T-helper 2 cell treated with Interferon-gamma antibody and Interleukin-4, amounts not matched to agents 5 μg/mL and 100 μg/mL, for 36 hours (primary cell): Measurements from ENCODE around the gene GPC6.

Experiments used
- DNase-seq: peaks from one replicate; pipeline ENCODE4 v3.0.0; 2021; ENCODE audit warnings: low spot score
- H3K27ac Mint-ChIP-seq: one replicate; pipeline ENCODE4 v1.8.0; 2021; ENCODE audit warnings: mild to moderate bottlenecking, mixed read lengths
- H3K27me3 Mint-ChIP-seq: one replicate; pipeline ENCODE4 v1.8.0; 2021; ENCODE audit warnings: low read depth, mixed read lengths
- H3K36me3 Mint-ChIP-seq: one replicate; pipeline ENCODE4 v1.8.0; 2021; ENCODE audit warnings: low read depth, mixed read lengths
- H3K4me1 Mint-ChIP-seq: one replicate; pipeline ENCODE4 v1.8.0; 2021; ENCODE audit warnings: low read depth, mixed read lengths
- H3K4me3 Mint-ChIP-seq: one replicate; pipeline ENCODE4 v1.8.0; 2022; ENCODE audit warnings: mild to moderate bottlenecking, moderate library complexity, mixed read lengths
- H3K9me3 Mint-ChIP-seq: one replicate; pipeline ENCODE4 v1.8.0; 2021; ENCODE audit warnings: mixed read lengths

GPC6 gene

DNA sequence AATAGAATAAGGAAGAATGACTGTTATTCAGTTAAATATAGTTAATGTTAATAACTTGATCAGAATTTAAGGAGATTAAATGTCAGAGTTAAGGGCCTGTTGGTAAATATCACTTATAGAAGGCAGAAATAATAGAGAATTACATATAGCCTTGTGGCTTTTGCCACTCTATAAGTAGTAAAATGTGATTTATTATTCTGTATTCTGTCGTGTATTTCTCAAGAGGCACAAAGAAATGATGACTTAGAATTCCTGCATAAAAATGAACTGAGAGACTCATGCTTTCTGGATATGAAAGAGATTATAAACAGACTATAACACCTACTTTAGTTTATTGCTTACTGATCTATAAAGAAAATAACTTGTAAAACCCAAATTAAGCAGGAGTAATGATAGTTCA, 40.1 kb downstream of the GPC6 start:
- Mint-ChIP-seq H3K4me1 (no peaks in the 10 kb centered on the region), H3K27me3 (no peaks in the 10 kb centered on the region), H3K4me3 (no peak overlapping the region), H3K9me3 (no peaks in the 10 kb centered on the region), H3K36me3 (no peaks in the 10 kb centered on the region), H3K27ac (no peak overlapping the region)
- no peak for DNase-seq

DNA sequence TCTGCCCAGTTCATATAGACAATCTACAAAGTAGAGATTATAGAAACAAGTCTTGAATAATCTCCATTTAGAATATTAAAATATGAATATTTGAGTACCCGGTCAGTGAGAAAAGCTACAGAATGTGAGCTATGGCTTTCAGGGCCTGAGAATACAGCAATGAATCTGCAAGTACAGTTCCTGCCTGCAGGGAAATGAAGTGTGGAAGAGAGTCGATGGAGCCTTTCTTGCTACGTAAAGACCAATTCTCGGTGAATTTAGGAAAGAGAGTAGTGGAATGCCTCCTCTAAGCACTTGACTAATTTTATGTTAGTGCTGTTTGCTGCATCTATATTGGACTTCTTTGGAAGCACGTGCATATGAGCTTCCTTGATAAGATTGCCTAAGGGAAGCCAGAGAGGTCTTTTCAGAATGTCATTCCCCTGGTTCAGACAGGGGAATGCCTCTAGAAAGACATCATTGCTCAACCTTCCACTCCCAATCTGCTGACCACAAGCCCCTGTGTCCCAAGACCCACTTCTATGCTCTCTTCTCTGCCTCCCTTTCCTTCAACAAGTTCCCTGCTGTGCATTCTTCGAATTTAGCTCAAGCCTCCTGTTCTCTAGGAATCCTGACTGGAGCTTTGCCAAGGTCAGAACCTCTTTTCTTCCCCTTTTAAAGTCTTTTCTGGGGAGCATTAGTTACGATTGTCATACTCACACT, 41.9 kb downstream of the GPC6 start:
- Mint-ChIP-seq H3K4me3 (no peak overlapping the region), H3K27me3 (no peaks in the 10 kb centered on the region), H3K4me1 (no peaks in the 10 kb centered on the region), H3K27ac (no peak overlapping the region), H3K36me3 (no peaks in the 10 kb centered on the region), H3K9me3 (no peaks in the 10 kb centered on the region)
- DNase-seq: no peak

DNA sequence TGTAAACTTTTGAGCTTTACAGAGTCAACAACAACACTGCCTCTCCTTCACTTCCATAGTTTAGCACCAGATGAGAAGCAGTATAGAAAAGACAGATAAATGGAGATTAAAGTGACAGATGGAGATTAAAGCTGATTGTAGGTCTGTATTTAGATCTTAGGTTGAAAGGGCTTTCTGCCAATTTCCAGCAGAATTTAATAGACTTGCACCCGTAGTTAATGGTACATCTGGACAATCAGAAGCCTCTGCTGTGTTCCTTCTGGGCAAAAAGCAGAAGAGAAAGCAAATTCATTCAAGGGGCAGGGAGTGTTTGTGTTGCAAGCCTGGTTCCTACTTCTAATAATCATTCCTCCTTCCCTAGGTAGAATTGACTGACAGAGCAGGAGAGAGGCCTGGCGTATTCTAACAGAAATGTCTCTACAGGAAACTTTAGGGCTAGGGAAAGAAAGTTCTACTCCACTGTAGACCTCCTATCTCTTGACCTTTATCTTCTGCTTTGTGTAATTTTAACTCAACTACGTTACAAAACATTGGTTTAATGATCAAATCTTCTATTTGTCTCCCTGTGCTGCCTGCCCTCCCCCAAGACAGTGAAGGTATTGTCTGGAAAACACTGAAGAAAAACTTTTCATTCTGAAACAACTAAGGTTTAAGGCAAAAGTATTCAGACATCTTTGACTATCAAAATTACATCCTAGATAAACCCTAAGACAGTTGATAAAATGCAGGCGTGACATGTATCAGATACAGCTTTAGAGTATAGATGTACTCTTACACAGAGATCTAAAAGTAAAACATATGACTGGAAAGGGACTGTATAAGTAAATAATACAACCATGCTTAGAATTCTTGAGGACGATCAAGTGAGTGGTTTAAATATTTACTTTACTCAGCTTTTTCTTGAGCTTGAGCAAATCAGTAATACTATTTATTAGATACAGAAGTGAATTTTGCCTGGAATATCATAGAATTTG, 44.4 kb downstream of the GPC6 start:
- H3K4me3 Mint-ChIP-seq: no peak overlapping the region
- no peaks in the 10 kb centered on the region for H3K27me3 Mint-ChIP-seq
- no peaks in the 10 kb centered on the region for H3K4me1 Mint-ChIP-seq
- no peak for DNase-seq
- no peaks in the 10 kb centered on the region for H3K9me3 Mint-ChIP-seq
- H3K27ac Mint-ChIP-seq: no peak overlapping the region
- H3K36me3 Mint-ChIP-seq: no peaks in the 10 kb centered on the region

DNA sequence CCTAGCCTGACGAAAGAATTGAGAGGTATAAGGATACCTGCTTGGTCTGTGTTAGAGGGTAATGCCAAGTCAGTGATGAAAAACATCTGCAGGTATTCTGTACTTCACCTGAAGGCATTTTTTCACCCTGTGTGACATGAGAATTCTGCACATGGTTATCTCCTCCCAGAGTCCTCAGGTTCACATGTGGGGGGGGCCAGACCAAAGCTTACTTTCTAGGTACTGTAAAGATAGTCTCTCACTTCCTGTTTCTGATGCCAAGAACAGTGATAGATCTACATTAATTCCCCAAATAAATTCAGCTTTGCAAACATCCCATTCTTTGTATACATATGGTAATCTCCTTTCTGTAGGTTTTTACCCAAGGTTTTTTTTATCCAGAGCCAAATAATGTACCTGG, 53.4 kb downstream of the GPC6 start:
- H3K9me3 Mint-ChIP-seq: no peaks in the 10 kb centered on the region
- H3K4me3 Mint-ChIP-seq: no peak overlapping the region
- H3K27ac Mint-ChIP-seq: no peak overlapping the region
- H3K36me3 Mint-ChIP-seq: no peaks in the 10 kb centered on the region
- H3K4me1 Mint-ChIP-seq: no peaks in the 10 kb centered on the region
- H3K27me3 Mint-ChIP-seq: no peaks in the 10 kb centered on the region
- DNase-seq: no peak

DNA sequence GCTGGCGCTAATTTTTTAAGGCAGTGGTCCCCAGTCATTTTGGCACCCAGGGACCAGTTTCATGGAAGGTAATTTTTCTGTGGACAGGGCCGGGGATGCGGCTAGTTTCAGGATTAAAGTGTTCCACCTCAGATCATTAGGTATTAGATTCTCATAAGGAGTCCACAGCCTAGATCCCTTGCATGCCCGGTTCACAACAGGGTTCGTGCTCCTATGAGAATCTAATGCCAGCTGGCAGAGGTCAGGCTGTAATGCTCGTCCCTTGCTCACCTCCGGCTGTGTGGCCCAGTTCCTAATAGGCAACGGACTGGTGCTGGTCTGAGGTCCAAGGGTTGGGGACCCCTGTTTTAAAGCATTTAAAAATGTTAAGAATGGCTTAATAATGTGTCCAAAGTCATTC, 54.1 kb downstream of the GPC6 start:
- no peaks in the 10 kb centered on the region for H3K36me3 Mint-ChIP-seq
- H3K9me3 Mint-ChIP-seq: no peaks in the 10 kb centered on the region
- H3K4me3 Mint-ChIP-seq: no peak overlapping the region
- no peaks in the 10 kb centered on the region for H3K4me1 Mint-ChIP-seq
- no peak overlapping the region for H3K27ac Mint-ChIP-seq
- no peaks in the 10 kb centered on the region for H3K27me3 Mint-ChIP-seq
- DNase-seq: no peak

DNA sequence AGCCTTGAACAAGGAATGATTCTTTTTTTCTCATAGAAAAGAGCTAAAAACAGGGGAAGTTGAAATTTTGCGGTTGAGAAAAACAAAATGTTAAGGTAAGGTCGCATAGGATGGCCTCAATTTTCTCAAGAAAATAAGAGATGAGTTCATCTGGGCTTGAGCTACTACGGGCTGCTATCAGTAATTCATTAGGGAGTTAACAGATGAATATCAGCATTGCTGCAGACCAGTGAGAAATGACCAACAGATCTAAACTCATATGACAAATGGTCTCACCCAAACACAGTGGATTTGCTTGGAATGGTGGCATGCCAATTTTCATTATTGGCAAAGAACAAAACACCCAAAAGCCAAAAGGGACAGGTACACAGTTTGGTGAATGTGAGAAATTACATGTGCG, 56.6 kb downstream of the GPC6 start:
- Mint-ChIP-seq H3K4me1 (no peaks in the 10 kb centered on the region), H3K27me3 (no peaks in the 10 kb centered on the region), H3K9me3 (no peaks in the 10 kb centered on the region), H3K4me3 (no peak overlapping the region), H3K36me3 (no peaks in the 10 kb centered on the region), H3K27ac (no peak overlapping the region)
- no peak for DNase-seq

DNA sequence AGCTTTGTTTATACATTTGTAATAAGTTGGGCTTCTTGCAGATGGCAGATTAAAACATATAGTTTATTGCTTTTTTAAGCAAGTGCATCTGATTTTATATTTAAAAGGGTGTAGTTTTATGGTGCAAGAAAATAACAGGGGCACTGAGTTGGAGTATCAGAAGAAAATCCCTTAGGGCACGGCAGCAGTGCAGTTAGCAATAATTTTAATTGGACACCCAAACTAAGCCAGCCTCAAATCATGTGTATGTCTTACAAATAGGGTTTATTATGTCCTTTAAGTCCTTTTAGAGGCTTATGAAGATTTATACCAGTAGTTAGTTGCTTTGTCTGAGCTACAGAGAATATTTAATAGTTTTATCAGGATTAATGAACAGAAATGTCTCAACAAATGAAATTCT, 57.5 kb downstream of the GPC6 start:
- H3K27me3 Mint-ChIP-seq: no peaks in the 10 kb centered on the region

DNA sequence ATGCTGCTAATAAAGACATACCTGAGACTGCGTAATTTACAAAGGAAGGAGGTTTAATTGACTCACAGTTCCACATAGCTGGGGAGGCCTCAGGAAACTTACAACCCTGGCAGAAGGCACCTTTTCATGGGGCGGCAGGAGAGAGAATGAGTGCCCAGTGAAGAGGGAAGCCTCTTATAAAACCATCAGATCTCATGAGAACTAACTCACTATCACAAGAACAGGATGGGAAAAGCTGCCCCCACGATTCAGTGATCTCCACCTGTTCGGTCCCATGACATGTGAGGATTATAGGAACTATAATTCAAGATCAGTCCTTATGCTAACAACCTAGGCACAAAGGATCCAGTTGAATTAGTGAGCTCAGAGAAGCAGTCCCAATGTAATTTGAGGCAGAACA, 59.4 kb downstream of the GPC6 start:
- H3K4me1 Mint-ChIP-seq: no peaks in the 10 kb centered on the region
- no peak for DNase-seq

More for the DNA sequence above, 57.5 kb downstream of the GPC6 start:
- no peaks in the 10 kb centered on the region for H3K36me3 Mint-ChIP-seq
- no peak for DNase-seq
- no peaks in the 10 kb centered on the region for H3K4me1 Mint-ChIP-seq
- H3K27ac Mint-ChIP-seq: no peak overlapping the region
- no peaks in the 10 kb centered on the region for H3K9me3 Mint-ChIP-seq
- H3K4me3 Mint-ChIP-seq: no peak overlapping the region

DNA sequence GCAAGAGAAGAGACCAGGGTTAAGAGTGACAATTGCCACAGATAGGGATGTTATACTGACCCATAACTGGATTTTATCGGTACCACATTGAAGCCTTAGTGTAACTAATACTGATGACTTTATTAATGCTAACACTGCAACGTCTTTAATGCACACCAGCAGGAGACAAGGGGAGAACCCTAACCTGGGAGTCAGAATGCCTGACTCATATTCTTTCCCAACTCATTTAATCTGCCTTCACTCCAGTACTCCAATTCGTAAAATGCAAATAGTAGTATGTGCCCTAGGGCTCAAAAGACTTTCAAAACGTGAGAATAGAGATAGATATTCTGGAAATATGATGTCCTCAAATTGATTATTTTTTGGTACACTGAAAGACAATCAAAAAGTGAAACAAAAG, 62.4 kb downstream of the GPC6 start:
- Mint-ChIP-seq H3K4me1 (no peaks in the 10 kb centered on the region), H3K27me3 (no peaks in the 10 kb centered on the region), H3K9me3 (no peaks in the 10 kb centered on the region), H3K36me3 (no peaks in the 10 kb centered on the region), H3K4me3 (no peak overlapping the region), H3K27ac (no peak overlapping the region)
- no peak for DNase-seq

More for the DNA sequence above, 59.4 kb downstream of the GPC6 start:
- no peaks in the 10 kb centered on the region for H3K27me3 Mint-ChIP-seq
- H3K4me3 Mint-ChIP-seq: no peak overlapping the region
- H3K27ac Mint-ChIP-seq: no peak overlapping the region
- no peaks in the 10 kb centered on the region for H3K36me3 Mint-ChIP-seq
- no peaks in the 10 kb centered on the region for H3K9me3 Mint-ChIP-seq

DNA sequence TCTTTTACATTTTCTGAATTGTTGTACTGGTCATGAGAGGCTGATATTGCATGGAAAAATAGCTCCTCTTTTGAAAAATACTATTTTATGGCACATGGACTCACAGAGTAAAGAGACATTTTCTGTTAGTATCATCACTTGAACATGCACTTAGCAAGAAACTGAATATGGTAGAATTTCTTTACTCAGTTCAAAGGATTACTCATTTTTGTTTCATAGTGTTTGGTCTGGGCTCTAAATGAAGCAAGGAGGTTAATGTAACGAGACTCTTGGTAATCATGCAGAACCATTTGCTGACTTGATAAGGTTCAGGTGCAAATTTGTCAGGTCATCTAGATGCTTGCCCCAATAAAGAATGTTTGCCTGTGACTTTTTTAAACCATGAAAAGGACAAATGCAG, 63.2 kb downstream of the GPC6 start:
- Mint-ChIP-seq H3K36me3 (no peaks in the 10 kb centered on the region), H3K27ac (no peak overlapping the region), H3K27me3 (no peaks in the 10 kb centered on the region), H3K9me3 (no peaks in the 10 kb centered on the region), H3K4me3 (no peak overlapping the region), H3K4me1 (no peaks in the 10 kb centered on the region)
- DNase-seq: no peak

DNA sequence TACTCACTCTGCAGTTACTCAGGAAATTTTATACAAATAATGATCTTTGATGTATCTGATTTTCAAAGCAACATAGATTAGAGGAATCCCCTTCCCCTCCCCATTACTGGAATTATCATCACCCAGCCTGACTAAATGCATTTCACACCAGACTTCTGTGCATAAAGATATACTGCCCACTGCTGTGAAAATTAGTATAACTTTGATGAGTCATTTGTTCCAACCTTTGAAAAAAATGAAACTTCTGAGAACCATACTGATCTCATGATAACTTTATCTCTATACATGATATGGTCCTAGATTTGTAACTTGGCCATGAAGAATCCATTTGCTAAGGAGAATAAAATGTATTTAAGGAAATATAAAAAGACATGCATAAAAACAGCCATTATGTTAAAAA, 63.9 kb downstream of the GPC6 start:
- Mint-ChIP-seq H3K4me1 (no peaks in the 10 kb centered on the region), H3K27me3 (no peaks in the 10 kb centered on the region), H3K4me3 (no peak overlapping the region), H3K9me3 (no peaks in the 10 kb centered on the region), H3K27ac (no peak overlapping the region), H3K36me3 (no peaks in the 10 kb centered on the region)
- DNase-seq: no peak

DNA sequence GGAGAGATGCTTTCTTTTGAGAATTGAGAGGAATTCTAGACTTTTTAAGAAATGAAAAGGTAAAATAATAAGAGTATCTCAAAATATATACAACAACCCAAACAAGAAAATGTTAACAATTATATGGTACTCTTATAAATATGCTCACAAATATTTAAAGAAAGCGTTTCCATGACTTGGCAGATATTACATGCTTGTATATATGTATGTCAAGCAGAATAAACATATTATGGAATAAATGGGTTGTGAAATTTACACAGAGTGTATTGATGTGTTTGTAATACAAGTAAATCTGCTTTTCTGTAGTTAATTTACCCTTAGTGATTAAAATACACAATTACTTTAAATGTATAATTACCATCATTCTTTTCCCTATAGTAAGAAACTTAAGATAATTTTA, 65.8 kb downstream of the GPC6 start:
- H3K27ac Mint-ChIP-seq: no peak overlapping the region
- no peaks in the 10 kb centered on the region for H3K27me3 Mint-ChIP-seq
- DNase-seq: no peak
- H3K4me3 Mint-ChIP-seq: no peak overlapping the region
- H3K9me3 Mint-ChIP-seq: no peaks in the 10 kb centered on the region
- H3K36me3 Mint-ChIP-seq: no peaks in the 10 kb centered on the region
- no peaks in the 10 kb centered on the region for H3K4me1 Mint-ChIP-seq

DNA sequence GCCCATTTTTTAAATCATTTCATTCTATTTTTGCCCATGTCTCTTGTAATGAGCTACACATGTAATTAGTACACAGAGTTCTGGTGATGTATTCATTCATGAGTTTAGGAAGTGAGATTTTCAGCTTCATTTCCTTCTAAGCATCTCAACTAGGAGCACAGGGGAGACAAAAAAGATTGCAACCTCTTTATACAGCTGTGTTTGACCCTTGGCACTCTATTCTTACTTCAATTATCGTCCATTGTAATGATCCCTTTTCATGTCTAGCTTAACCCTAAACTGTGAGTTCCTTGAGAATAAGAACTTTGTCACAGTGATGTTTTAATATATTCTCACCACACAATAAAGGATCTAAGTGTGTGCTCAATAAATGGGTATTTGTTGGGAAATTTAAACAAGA, 67.1 kb downstream of the GPC6 start:
- H3K4me3 Mint-ChIP-seq: no peak overlapping the region
- H3K9me3 Mint-ChIP-seq: no peaks in the 10 kb centered on the region
- H3K36me3 Mint-ChIP-seq: no peaks in the 10 kb centered on the region
- no peak for DNase-seq
- no peak overlapping the region for H3K27ac Mint-ChIP-seq
- H3K4me1 Mint-ChIP-seq: no peaks in the 10 kb centered on the region
- H3K27me3 Mint-ChIP-seq: no peaks in the 10 kb centered on the region

DNA sequence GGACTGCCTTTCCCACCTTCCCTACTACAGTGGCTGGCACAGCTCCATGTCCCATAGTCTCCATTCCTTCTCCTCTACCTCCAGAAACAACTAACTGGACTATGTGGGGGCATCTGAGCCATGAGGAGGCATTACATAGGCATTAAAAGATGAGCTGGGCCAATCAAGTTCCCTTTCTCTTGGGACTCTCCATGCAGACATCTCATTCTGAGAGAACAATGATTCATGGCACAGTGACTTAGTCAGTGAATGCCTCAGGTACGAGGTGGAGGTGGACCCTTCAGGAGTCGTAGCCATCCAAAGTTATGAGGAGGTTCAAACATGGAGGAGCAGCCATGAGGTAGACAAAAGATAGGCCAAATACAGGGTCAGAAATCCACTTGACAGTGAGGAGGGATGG, 70.0 kb downstream of the GPC6 start:
- Mint-ChIP-seq H3K36me3 (no peaks in the 10 kb centered on the region), H3K4me3 (no peak overlapping the region), H3K27me3 (no peaks in the 10 kb centered on the region), H3K9me3 (no peaks in the 10 kb centered on the region), H3K27ac (no peak overlapping the region), H3K4me1 (no peaks in the 10 kb centered on the region)
- DNase-seq: no peak
